IMR-90 (cell line): ENCODE results near the gene TMEM219. TPM values are rescaled to one million over a fixed set of nuclear protein-coding genes. Genes with fewer than 3 reads are reported as not detected.

Experiments
- ATAC-seq: fragments of 200-7000 bp; cut with Tn5 transposase; 2 replicates; pipeline ENCODE4 v1.9.1; 2020; ENCODE audit warnings: low read depth, mild to moderate bottlenecking, moderate library complexity
- BruUV-seq: library from RNA; stranded (reverse); fragments of 400-500 nt; replicated peaks from 2 replicates; lab custom pipeline; 2021; lab: Mats Ljungman, UMichigan
- CTCF ChIA-PET: fragments of 300-600 bp; formaldehyde crosslinking; extraction: SDS; loops from one replicate; lab custom pipeline; 2021; ENCODE audit warnings: antibody characterized with exemption; lab: Yijun Ruan, JAX
- POLR2A ChIA-PET: fragments of 300-600 bp; sonication (Branson Sonifier 250); formaldehyde crosslinking; loops from one replicate; lab custom pipeline; 2022; ENCODE audit warnings: antibody characterized with exemption; ENCODE audit not compliant: unreplicated experiment; lab: Charles Lee
- DNase-seq: peaks from one replicate; pipeline ENCODE4 v3.0.0; 2013
- H2AFZ ChIP-seq: replicated peaks from 2 replicates; pipeline ENCODE3; 2013; ENCODE audit warnings: low read length, mild to moderate bottlenecking; ENCODE audit not compliant: poor library complexity
- H2AK5ac ChIP-seq: 2 replicates; pipeline ENCODE4 v1.6.1; 2013; ENCODE audit warnings: low read depth, low read length, inconsistent platforms
- H2AK9ac ChIP-seq: replicated peaks from 2 replicates; pipeline ENCODE3; 2013; ENCODE audit warnings: mild to moderate bottlenecking, low read depth, low read length, moderate library complexity; ENCODE audit not compliant: poor library complexity
- H2BK120ac ChIP-seq: 2 replicates; pipeline ENCODE4 v1.6.1; 2013; ENCODE audit warnings: low read depth, low read length, inconsistent platforms
- H2BK15ac ChIP-seq: 3 replicates; pipeline ENCODE4 v1.6.1; 2013; ENCODE audit warnings: low read depth, low read length, inconsistent platforms
- H2BK20ac ChIP-seq: 2 replicates; pipeline ENCODE4 v1.6.1; 2013; ENCODE audit warnings: low read depth, mild to moderate bottlenecking, inconsistent platforms, low read length, moderate library complexity
- H2BK5ac ChIP-seq: 2 replicates; pipeline ENCODE4 v1.6.1; 2013; ENCODE audit warnings: mild to moderate bottlenecking, low read depth, low read length, inconsistent platforms; ENCODE audit not compliant: poor library complexity, severe bottlenecking
- H3K14ac ChIP-seq: replicated peaks from 2 replicates; pipeline ENCODE4 v1.6.1; 2013; ENCODE audit warnings: low read depth, low read length, inconsistent platforms
- H3K18ac ChIP-seq: 2 replicates; pipeline ENCODE4 v1.6.1; 2013; ENCODE audit warnings: low read depth, low read length, control low read depth
- H3K23ac ChIP-seq: 2 replicates; pipeline ENCODE4 v1.6.1; 2013; ENCODE audit warnings: low read depth, low read length, inconsistent platforms
- H3K27ac ChIP-seq: 2 replicates; pipeline ENCODE4 v1.5.1; 2013; ENCODE audit warnings: mild to moderate bottlenecking, control low read depth, low read length; ENCODE audit not compliant: insufficient read depth
- H3K27me3 ChIP-seq: 2 replicates; pipeline ENCODE4 v1.6.1; 2013; ENCODE audit warnings: low read length; ENCODE audit not compliant: control insufficient read depth, insufficient read depth
- H3K36me3 ChIP-seq: 2 replicates; pipeline ENCODE4 v1.6.1; 2013; ENCODE audit warnings: low read length, mixed read lengths; ENCODE audit not compliant: control insufficient read depth, insufficient read depth
- H3K4ac ChIP-seq: 2 replicates; pipeline ENCODE4 v1.6.1; 2013; ENCODE audit warnings: low read depth, low read length, inconsistent platforms
- H3K4me1 ChIP-seq: 2 replicates; pipeline ENCODE4 v1.6.1; 2013; ENCODE audit warnings: low read length, mixed read lengths; ENCODE audit not compliant: control insufficient read depth, insufficient read depth
- H3K4me2 ChIP-seq: 2 replicates; pipeline ENCODE4 v1.6.1; 2013; ENCODE audit warnings: low read depth, mild to moderate bottlenecking, control low read depth, low read length, moderate library complexity
- H3K4me3 ChIP-seq: 2 replicates; pipeline ENCODE4 v1.5.1; 2013; ENCODE audit warnings: low read depth, mild to moderate bottlenecking, control low read depth, low read length, moderate library complexity; ENCODE audit not compliant: insufficient read depth
- H3K56ac ChIP-seq: 2 replicates; pipeline ENCODE4 v1.6.1; 2013; ENCODE audit warnings: low read length, inconsistent platforms; ENCODE audit not compliant: insufficient read depth; ENCODE audit errors: extremely low read depth
- H3K79me1 ChIP-seq, 2 experiments: 2 replicates each; pipeline ENCODE4 v1.6.1; 2013; ENCODE audit warnings: low read length in 2 of 2, inconsistent platforms in 1 of 2, low read depth in 1 of 2
- H3K9ac ChIP-seq: 2 replicates; pipeline ENCODE4 v1.6.1; 2013; ENCODE audit warnings: low read depth, low read length, control low read depth
- H3K9me1 ChIP-seq: 2 replicates; pipeline ENCODE4 v1.6.1; 2013; ENCODE audit warnings: low read length, inconsistent platforms; ENCODE audit not compliant: insufficient read depth
- H3K9me3 ChIP-seq: 2 replicates; pipeline ENCODE4 v1.6.1; 2013; ENCODE audit warnings: low read length; ENCODE audit not compliant: control insufficient read depth, insufficient read depth
- H4K20me1 ChIP-seq: 2 replicates; pipeline ENCODE4 v1.6.1; 2013; ENCODE audit warnings: low read length, inconsistent platforms; ENCODE audit not compliant: insufficient read depth
- H4K5ac ChIP-seq: 2 replicates; pipeline ENCODE4 v1.6.1; 2013; ENCODE audit warnings: mild to moderate bottlenecking, low read depth, low read length, control low read depth
- H4K8ac ChIP-seq, 2 experiments: 2 replicates each; pipeline ENCODE4 v1.6.1; 2013; ENCODE audit warnings: low read depth in 2 of 2, low read length in 2 of 2, control low read depth in 1 of 2, inconsistent platforms in 1 of 2
- H4K91ac ChIP-seq: 2 replicates; pipeline ENCODE4 v1.6.1; 2013; ENCODE audit warnings: low read depth, low read length, inconsistent platforms; ENCODE audit not compliant: insufficient read depth
- BHLHE40 ChIP-seq: fragments of 150-350 bp; IDR thresholded peaks from 2 replicates; pipeline ENCODE4 v1.6.1; 2016; ENCODE audit warnings: mild to moderate bottlenecking, low read depth, low read length
- CHD1 ChIP-seq: IDR thresholded peaks from 2 replicates; pipeline ENCODE4 v1.6.1; 2012; ENCODE audit warnings: low read depth, low read length, improper control_type of control experiment
- CTCF ChIP-seq: conservative IDR thresholded peaks from 2 replicates; pipeline ENCODE4 v1.5.1; 2012; ENCODE audit warnings: mild to moderate bottlenecking, low read depth, low read length, improper control_type of control experiment
- ELK1 ChIP-seq: fragments of 150-350 bp; IDR thresholded peaks from 2 replicates; pipeline ENCODE4 v1.6.1; 2016; ENCODE audit warnings: low read depth, mild to moderate bottlenecking, low read length, moderate library complexity, borderline replicate concordance
- FOS ChIP-seq: fragments of 150-350 bp; IDR thresholded peaks from 2 replicates; pipeline ENCODE4 v1.6.1; 2016; ENCODE audit warnings: low read depth, low read length
- MAFK ChIP-seq: IDR thresholded peaks from 2 replicates; pipeline ENCODE4 v1.6.1; 2012; ENCODE audit warnings: low read depth, low read length, improper control_type of control experiment
- MXI1 ChIP-seq: IDR thresholded peaks from 2 replicates; pipeline ENCODE4 v1.6.1; 2012; ENCODE audit warnings: low read depth, mild to moderate bottlenecking, low read length, moderate library complexity, borderline replicate concordance
- POLR2A ChIP-seq: IDR thresholded peaks from 2 replicates; pipeline ENCODE4 v1.6.1; 2012; ENCODE audit warnings: mild to moderate bottlenecking, low read depth, low read length
- RAD21 ChIP-seq: IDR thresholded peaks from 2 replicates; pipeline ENCODE4 v1.6.1; 2012; ENCODE audit warnings: low read length, improper control_type of control experiment
- RCOR1 ChIP-seq: IDR thresholded peaks from 2 replicates; pipeline ENCODE4 v1.6.1; 2012; ENCODE audit warnings: mild to moderate bottlenecking, low read length, improper control_type of control experiment; ENCODE audit not compliant: insufficient replicate concordance
- RFX5 ChIP-seq: IDR thresholded peaks from 2 replicates; pipeline ENCODE4 v1.8.0; 2012; ENCODE audit warnings: low read depth, mild to moderate bottlenecking, low read length, moderate library complexity
- USF2 ChIP-seq: fragments of 150-350 bp; IDR thresholded peaks from 2 replicates; pipeline ENCODE4 v1.6.1; 2017; ENCODE audit warnings: mild to moderate bottlenecking, antibody characterized with exemption, low read length, low read depth
- WGBS, 2 experiments: methylation state at CpG; one replicate each; pipeline versions ENCODE4 v1.1.5 to v1.1.7; 2013; ENCODE audit warnings: missing lambda C conversion rate in 2 of 2; ENCODE audit not compliant: insufficient read length in 1 of 2; ENCODE audit errors: extremely low coverage in 2 of 2; 5-methylcytosine and 5-hydroxymethylcytosine counted together
- dilution Hi-C: fragments of 300-500 bp; cut with HindIII; formaldehyde crosslinking; loops from one replicate; pipeline ENCODE4 v1.14.3; 2018; ENCODE audit warnings: low sequenced_read_pairs; ENCODE audit not compliant: unreplicated experiment
- in situ Hi-C: fragments of 300-500 bp; cut with MboI; formaldehyde crosslinking; loops from 3 replicates; pipeline ENCODE4 v1.14.3; 2019; ENCODE audit warnings: low sequenced_read_pairs, inconsistent platforms, mixed read lengths
- intact Hi-C: fragments of 100-400 bp; cut with micrococcal nuclease; formaldehyde crosslinking; loops from 2 replicates; pipeline ENCODE4 v1.10.0; 2022
- polyA plus RNA-seq, 3 experiments: library from polyadenylated mRNA; depleted of rRNA; stranded (reverse); fragments of >200 nt; gene quantifications; 2 replicates each; pipeline ENCODE4 v1.2.3, GENCODE V29; 2012; ENCODE audit warnings: low replicate concordance in 1 of 3
- total RNA-seq: library from RNA; depleted of rRNA; stranded (reverse); fragments of >200 nt; gene quantifications from 2 replicates; pipeline ENCODE4 v1.2.3, GENCODE V29; 2012

Gene TMEM219
- total and polyA plus RNA-seq, 2 of the 4 experiments (the other 2 are of a cell fraction) = 47.0 to 95.3 TPM

- dilution Hi-C loops = no loop called here
- H3K79me1 ChIP-seq = no peaks in the 10 kb centered on the region; a peak in 1 of 4 replicates
- H3K36me3 ChIP-seq = no peaks in the 10 kb centered on the region
- intact Hi-C loops = no loop called here
- H3K9ac ChIP-seq = no peak overlapping the region
- in situ Hi-C loops = no loop called here
- H3K9me1 ChIP-seq = no peaks in the 10 kb centered on the region
- 38% methylated on average over 6 of the region's 26 CpGs; no CpG with 5 or more reads in 1 of the 2 experiments for WGBS, 2 experiments
- TF ChIP-seq CTCF = no peak
- no peak for TF ChIP-seq MAFK
- TF ChIP-seq CHD1 = no peak
- TF ChIP-seq RFX5 = no peak
- TF ChIP-seq POLR2A = no peak
- no peak for TF ChIP-seq FOS
- TF ChIP-seq MXI1 = no peak
- no peak for TF ChIP-seq BHLHE40
- TF ChIP-seq RCOR1 = no peak
- no peak for TF ChIP-seq ELK1
- no peak for TF ChIP-seq USF2
- no peak for TF ChIP-seq RAD21
- H3K18ac ChIP-seq = no peak overlapping the region
- H2BK5ac ChIP-seq = no peak overlapping the region
- H2BK20ac ChIP-seq = no peak overlapping the region
- H3K4ac ChIP-seq = no peak overlapping the region
- POLR2A ChIA-PET = no interaction called here
- no peak overlapping the region for H2BK15ac ChIP-seq
- H4K20me1 ChIP-seq = no peaks in the 10 kb centered on the region; the same call in 1 of the 2 replicates
- no peak for DNase-seq
- no peak overlapping the region for H4K91ac ChIP-seq
- H2BK120ac ChIP-seq = no peak overlapping the region
- no peaks in the 10 kb centered on the region; the same call in 1 of the 2 replicates for H3K4me1 ChIP-seq
- no peak overlapping the region for H3K23ac ChIP-seq
- no TSS peak for BruUV-seq
- no peak overlapping the region for H3K4me2 ChIP-seq
- no peak overlapping the region for H3K56ac ChIP-seq
- H2AK5ac ChIP-seq = no peak overlapping the region
- no peak overlapping the region for H4K8ac ChIP-seq
- no peak overlapping the region for H3K27ac ChIP-seq
- no peak overlapping the region for H4K5ac ChIP-seq
- no peak overlapping the region for H3K4me3 ChIP-seq
- CTCF ChIA-PET = no interaction called here
- no peak overlapping the region for H3K14ac ChIP-seq
- H2AK9ac ChIP-seq = no peak overlapping the region
- H3K27me3 ChIP-seq = peaks cover 27% of the 10 kb centered on the region
- no peak overlapping the region for H2AFZ ChIP-seq
- no peaks in the 10 kb centered on the region for H3K9me3 ChIP-seq
- no peak for ATAC-seq
Measured at GRCh38 chr16:30009085-30009862, 47.4 kb downstream of the TMEM219 start.
